Colonic mucosa (tissue), 4 donors: ENCODE measurements around the gene JAK3. TPM values are rescaled to one million over a fixed set of nuclear protein-coding genes. Genes with fewer than 3 reads are reported as not detected.
A peak's percentile ranks its signal among the peaks of the same experiment; 100 is the strongest.

Experiments
- DNase-seq: peaks from one replicate; pipeline ENCODE4 v3.0.0-alpha.2; 2020
- H3K27ac ChIP-seq: fragments of 200-600 bp; one replicate; pipeline ENCODE4 v1.8.0; 2021
- H3K27me3 ChIP-seq: fragments of 200-600 bp; one replicate; pipeline ENCODE4 v1.8.0; 2021
- H3K36me3 ChIP-seq: fragments of 200-600 bp; one replicate; pipeline ENCODE4 v1.8.0; 2021
- H3K4me1 ChIP-seq: fragments of 200-600 bp; one replicate; pipeline ENCODE4 v1.8.0; 2021; ENCODE audit warnings: mild to moderate bottlenecking
- H3K4me3 ChIP-seq: fragments of 200-600 bp; one replicate; pipeline ENCODE4 v1.8.0; 2021
- H3K9ac ChIP-seq, 2 donors: one replicate each; pipeline ENCODE4 v1.7.0; 2013; ENCODE audit warnings: control low read depth in 2 of 2, low read depth in 2 of 2, low read length in 2 of 2
- H3K9me3 ChIP-seq: fragments of 200-600 bp; one replicate; pipeline ENCODE4 v1.8.0; 2021
- CTCF ChIP-seq: fragments of 200-600 bp; IDR thresholded peaks from one replicate; pipeline ENCODE4 v1.8.0; 2022; ENCODE audit warnings: antibody characterized with exemption, mild to moderate bottlenecking
- intact Hi-C: fragments of 100-400 bp; cut with DNase I; formaldehyde crosslinking; loops from one replicate; pipeline ENCODE4 v1.14.1; 2022
- total RNA-seq, 2 donors: library from RNA; stranded (reverse); fragmentation: NEBNext Ultra II Directional in 1 of 2; extraction: Animal tissue kit (Norgen Biotek cat#: 25700) in 1 of 2; gene quantifications; one replicate each; pipeline ENCODE4 v1.2.1, GENCODE V29; 2021
- donor health status: healthy.
- donor health status: DM: no; HTN: no; CAD: no.
- donor health status: DM: no; HTN: no; CAD: no.

JAK3 gene
- total RNA-seq, 2 donors from 2014 or later, result 3.1 to 4.0 TPM

DNA sequence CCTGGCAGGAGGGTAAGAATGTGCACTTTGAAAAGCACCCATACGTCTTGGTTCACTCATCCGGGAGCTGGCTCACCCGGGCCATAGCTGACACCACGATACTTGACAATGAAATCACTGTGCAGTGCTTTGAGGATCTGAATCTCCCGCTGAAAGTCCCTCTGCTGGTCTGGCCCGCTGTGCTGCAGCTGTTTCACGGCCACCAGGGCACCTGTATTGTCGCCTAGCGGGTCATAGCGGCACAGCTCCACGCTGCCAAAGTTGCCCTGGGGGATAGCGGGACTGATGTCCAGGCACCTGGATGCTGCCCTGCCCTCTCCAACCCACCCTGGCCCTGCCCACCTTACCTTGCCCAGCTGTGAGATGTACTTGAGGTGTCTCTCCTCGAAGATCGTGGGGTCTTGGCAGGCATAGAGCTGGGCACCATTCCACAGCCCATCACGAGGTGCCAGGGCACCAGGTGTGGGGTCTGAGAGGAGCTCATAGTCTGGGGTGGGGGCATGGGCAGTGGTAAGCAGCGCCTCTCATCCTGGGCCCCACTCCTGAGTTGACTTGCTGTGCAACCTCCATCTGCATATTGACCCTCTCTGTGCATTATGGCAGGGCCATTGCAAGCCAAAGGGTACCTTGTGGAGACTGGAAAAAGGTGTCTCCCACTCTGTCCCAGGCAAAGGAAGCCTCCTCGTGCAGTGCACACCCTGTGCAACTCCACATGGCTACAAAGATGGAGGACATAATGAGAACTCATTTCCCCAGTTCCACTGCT is 15.2 kb downstream of the JAK3 start:
- intact Hi-C loops, result no loop called here
- Histone ChIP-seq H3K9me3 (no peaks in the 10 kb centered on the region), H3K36me3 (no peaks in the 10 kb centered on the region), H3K27ac (no peak overlapping the region), H3K4me3 (no peak overlapping the region), H3K4me1 (no peaks in the 10 kb centered on the region), H3K9ac (no peak overlapping the region), H3K27me3 (no peaks in the 10 kb centered on the region)
- DNase-seq, result no peak
- TF ChIP-seq CTCF, result no peak

DNA sequence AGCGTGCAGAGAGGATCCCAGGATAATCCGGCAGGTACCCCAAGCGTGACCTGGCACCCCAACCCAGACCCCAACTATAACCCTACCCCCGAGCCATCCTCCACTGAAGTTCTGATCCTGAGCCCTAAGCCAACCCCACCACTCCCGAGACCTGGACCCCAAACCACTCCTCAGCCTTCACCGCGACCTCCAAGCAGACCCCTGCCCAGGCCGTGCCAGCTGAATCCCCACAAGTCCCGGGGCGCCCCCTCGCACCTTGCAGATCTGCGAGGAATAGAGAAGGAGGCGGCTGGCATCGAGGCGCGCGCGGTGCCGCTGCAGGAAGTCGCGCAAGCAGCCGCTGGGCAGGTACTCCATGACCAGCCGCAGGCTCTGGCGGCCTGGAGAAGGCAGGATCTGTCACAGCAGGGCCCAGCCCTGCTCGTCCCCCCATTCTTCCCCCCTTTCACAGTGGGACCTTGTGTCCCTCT is 16.3 kb downstream of the JAK3 start:
- Histone ChIP-seq H3K9me3 (no peaks in the 10 kb centered on the region), H3K27me3 (no peaks in the 10 kb centered on the region), H3K4me3 (peak overlapping the region; percentile 35), H3K36me3 (no peaks in the 10 kb centered on the region), H3K27ac (no peak overlapping the region), H3K4me1 (no peaks in the 10 kb centered on the region), H3K9ac (no peak overlapping the region)
- TF ChIP-seq CTCF, result no peak
- no peak for DNase-seq
- intact Hi-C loops, result no loop called here

DNA sequence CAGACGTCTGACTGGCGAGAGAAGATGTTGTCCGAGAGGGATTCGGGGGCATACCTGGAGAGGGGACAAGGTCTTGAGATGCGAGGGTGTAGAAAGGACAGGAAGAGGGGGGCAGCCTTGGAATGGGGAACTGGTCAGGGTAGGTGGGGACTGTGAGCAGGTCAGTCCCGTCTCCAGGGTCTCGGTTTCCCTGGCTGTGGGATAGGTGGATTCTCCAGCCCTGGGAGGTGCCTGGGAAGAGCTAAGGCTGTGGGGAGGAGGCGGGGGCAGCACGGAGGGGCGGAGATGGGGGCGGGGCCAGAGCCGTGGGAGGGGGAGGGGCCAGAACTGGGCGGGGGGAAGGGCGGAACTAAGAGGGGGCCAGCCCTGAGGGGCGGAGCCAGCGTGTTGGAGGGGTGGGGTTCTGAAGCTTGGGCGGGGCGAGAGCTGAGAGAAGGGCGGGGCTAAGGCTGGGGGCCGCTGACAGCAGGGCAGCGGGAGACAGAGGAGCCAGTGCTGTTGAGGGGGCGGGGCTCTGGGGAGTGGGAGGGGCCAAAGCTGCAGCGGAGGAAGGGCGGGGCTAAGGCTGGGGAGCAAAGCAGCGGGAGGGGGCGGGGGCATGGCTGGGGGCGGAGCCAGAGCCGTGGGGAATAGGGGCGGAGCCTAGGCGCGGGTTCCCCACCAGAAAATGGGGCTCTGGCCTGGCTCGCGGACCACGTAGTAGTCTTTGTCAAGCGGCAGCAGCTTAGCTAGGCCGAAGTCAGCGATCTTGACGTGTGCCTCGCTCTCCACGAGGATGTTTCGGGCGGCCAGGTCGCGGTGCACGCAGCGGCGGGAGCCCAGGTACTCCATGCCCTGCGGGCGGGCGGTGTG is 17.0 kb downstream of the JAK3 start:
- peak; percentile 92 for DNase-seq
- TF ChIP-seq CTCF, result no peak
- intact Hi-C loops, result no loop called here
- Histone ChIP-seq H3K27me3 (no peaks in the 10 kb centered on the region), H3K9ac (no peak overlapping the region), H3K36me3 (no peaks in the 10 kb centered on the region), H3K27ac (peak overlapping the region; percentile 17), H3K4me1 (no peaks in the 10 kb centered on the region), H3K9me3 (no peaks in the 10 kb centered on the region), H3K4me3 (peak overlapping the region; percentile 35)

DNA sequence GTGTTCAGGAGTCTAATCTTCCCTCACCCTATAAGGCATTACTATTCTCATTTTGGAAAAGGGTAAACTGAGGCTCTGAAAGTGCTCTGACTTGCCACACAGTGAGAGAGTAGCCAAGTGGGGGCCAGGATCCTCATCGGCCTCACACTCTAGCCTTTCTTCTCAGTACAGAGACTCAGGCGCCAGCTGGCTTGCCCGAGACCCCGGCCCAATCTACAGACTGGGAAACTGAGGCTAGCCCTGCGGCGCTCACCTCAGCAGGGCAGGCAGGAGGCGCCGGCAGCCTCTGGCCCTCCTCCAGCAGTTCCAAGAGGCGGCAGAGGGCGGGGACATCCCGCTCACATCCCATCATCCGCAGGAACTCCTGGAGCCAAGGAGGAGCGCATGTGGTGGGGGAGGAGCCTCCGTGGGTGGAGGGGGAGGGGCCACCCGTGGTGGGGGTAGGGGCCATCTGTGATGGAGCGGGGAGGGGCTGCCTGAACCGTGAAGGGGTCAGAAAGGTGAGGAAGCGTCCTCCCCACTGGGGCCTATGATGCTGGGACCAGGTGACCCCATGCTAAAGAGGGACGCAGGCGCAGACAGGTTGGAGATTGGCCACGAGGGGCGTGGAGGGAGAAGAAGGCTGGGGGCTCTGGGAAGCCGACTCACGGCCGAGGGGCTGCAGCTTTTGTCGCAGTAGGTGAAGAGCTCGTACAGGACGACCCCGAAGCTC is 17.8 kb downstream of the JAK3 start:
- Histone ChIP-seq H3K9ac (no peak overlapping the region), H3K9me3 (no peaks in the 10 kb centered on the region), H3K27me3 (no peaks in the 10 kb centered on the region), H3K36me3 (no peaks in the 10 kb centered on the region), H3K4me1 (no peaks in the 10 kb centered on the region), H3K27ac (peak overlapping the region; percentile 17), H3K4me3 (peak overlapping the region; percentile 20)
- DNase-seq, result peak; percentile 63
- intact Hi-C loops, result no loop called here
- TF ChIP-seq CTCF, result no peak

- Histone ChIP-seq H3K36me3 (no peaks in the 10 kb centered on the region), H3K4me3 (no peak overlapping the region), H3K27ac (no peak overlapping the region), H3K27me3 (no peaks in the 10 kb centered on the region), H3K9ac (no peak overlapping the region), H3K9me3 (no peaks in the 10 kb centered on the region), H3K4me1 (no peaks in the 10 kb centered on the region)
- no peak for TF ChIP-seq CTCF
- intact Hi-C loops, result no loop called here
- DNase-seq, result no peak
These were observed 21.2 kb downstream of the JAK3 start for GRCh38 chr19:17826508-17827056.
